Left ventricle myocardium inferior (tissue), 1 donor: ENCODE data around the gene RPS6KA5. TPM values are rescaled to one million over a fixed set of nuclear protein-coding genes. Genes with fewer than 3 reads are reported as not detected.
"Not testable (repeated sequence)": the region's sequence is repeated elsewhere in the genome, so short reads cannot be mapped to it uniquely, and the experiment has no call there.

Experiments used
- DNase-seq: peaks from one replicate; pipeline ENCODE4 v3.0.0-alpha.2; 2020
- H3K27ac ChIP-seq: fragments of 200-600 bp; replicated peaks from 2 replicates; pipeline ENCODE4 v1.8.0; 2021
- H3K27me3 ChIP-seq: fragments of 200-600 bp; 2 replicates; pipeline ENCODE4 v1.8.0; 2021; ENCODE audit warnings: low read depth
- H3K36me3 ChIP-seq: fragments of 200-600 bp; 2 replicates; pipeline ENCODE4 v1.8.0; 2021
- H3K4me1 ChIP-seq: fragments of 200-600 bp; 2 replicates; pipeline ENCODE4 v1.8.0; 2021
- H3K4me3 ChIP-seq: fragments of 200-600 bp; 2 replicates; pipeline ENCODE4 v1.8.0; 2021; ENCODE audit warnings: mild to moderate bottlenecking, moderate library complexity
- H3K9me3 ChIP-seq: fragments of 200-600 bp; replicated peaks from 2 replicates; pipeline ENCODE4 v1.8.0; 2021
- intact Hi-C: fragments of 100-400 bp; cut with micrococcal nuclease; formaldehyde crosslinking; loops from one replicate; pipeline ENCODE4 v1.11.0; 2022
- total RNA-seq: library from RNA; stranded (reverse); fragmentation: NEBNext Ultra II Directional; extraction: Animal tissue kit (Norgen Biotek cat#: 25700); gene quantifications from one replicate; pipeline ENCODE4 v1.2.1, GENCODE V29; 2021
- TF ChIP-seq, protein P1 (sequence below): fragments of 200-600 bp; IDR thresholded peaks from 2 replicates; pipeline ENCODE4 v1.8.0; 2021; ENCODE audit warnings: antibody characterized with exemption, mild to moderate bottlenecking, borderline replicate concordance
- donor health status: DM: no; HTN: yes; CAD: no; lungs with severe emphysema.

The RPS6KA5 gene
- total RNA-seq, 1 donor from 2014 or later, result 6.4 TPM

DNA sequence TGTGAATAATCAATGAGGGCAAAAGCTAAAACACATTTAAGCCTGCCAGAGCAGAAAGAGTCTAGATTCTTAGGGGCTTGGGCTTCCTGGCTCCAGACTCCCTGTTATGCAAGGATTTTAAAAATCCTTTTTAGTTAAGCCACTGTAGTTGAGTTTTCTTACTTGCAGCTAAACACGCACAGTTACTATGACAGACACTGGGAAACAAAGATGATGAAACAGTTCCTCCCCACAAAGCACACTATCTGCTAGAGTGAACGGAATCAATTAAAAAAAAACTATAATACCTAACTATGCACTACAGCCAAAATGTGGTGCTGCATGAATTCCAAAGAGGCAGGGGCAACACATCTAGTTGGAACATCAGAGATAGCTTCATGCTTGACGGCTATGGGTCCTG lies 28.2 kb downstream of the RPS6KA5 start:
- TF ChIP-seq, protein P1, sequence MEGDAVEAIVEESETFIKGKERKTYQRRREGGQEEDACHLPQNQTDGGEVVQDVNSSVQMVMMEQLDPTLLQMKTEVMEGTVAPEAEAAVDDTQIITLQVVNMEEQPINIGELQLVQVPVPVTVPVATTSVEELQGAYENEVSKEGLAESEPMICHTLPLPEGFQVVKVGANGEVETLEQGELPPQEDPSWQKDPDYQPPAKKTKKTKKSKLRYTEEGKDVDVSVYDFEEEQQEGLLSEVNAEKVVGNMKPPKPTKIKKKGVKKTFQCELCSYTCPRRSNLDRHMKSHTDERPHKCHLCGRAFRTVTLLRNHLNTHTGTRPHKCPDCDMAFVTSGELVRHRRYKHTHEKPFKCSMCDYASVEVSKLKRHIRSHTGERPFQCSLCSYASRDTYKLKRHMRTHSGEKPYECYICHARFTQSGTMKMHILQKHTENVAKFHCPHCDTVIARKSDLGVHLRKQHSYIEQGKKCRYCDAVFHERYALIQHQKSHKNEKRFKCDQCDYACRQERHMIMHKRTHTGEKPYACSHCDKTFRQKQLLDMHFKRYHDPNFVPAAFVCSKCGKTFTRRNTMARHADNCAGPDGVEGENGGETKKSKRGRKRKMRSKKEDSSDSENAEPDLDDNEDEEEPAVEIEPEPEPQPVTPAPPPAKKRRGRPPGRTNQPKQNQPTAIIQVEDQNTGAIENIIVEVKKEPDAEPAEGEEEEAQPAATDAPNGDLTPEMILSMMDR, result no peak
- Histone ChIP-seq H3K27me3 (no peaks in the 10 kb centered on the region), H3K9me3 (no peaks in the 10 kb centered on the region), H3K4me3 (no peak overlapping the region), H3K4me1 (peaks cover 7% of the 10 kb centered on the region), H3K36me3 (no peaks in the 10 kb centered on the region), H3K27ac (no peak overlapping the region)
- DNase-seq, result no peak
- intact Hi-C loops, result no loop called here

DNA sequence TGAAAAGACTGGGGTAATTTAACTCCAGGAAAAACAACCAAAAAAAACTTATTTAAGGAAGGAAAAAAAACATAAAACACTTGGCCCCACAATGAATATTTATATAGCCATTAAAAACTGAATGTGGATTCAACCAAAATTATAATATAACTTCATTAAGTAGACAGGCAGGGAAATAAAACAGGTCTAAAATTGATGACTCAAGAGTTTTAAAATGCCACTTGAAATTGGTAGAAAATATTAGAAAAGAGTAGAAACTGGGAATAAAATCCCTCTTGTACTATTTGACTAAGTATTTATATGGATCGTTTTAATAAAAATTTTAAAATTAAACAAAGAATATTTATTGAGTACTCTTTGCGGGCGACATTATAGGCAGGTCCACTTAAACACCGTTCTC lies 28.8 kb downstream of the RPS6KA5 start:
- Histone ChIP-seq H3K27ac (no peak overlapping the region), H3K9me3 (no peaks in the 10 kb centered on the region), H3K36me3 (no peaks in the 10 kb centered on the region), H3K4me3 (no peak overlapping the region), H3K4me1 (peaks cover 7% of the 10 kb centered on the region), H3K27me3 (no peaks in the 10 kb centered on the region)
- DNase-seq, result no peak
- intact Hi-C loops, result no loop called here
- TF ChIP-seq, protein P1, result no peak

DNA sequence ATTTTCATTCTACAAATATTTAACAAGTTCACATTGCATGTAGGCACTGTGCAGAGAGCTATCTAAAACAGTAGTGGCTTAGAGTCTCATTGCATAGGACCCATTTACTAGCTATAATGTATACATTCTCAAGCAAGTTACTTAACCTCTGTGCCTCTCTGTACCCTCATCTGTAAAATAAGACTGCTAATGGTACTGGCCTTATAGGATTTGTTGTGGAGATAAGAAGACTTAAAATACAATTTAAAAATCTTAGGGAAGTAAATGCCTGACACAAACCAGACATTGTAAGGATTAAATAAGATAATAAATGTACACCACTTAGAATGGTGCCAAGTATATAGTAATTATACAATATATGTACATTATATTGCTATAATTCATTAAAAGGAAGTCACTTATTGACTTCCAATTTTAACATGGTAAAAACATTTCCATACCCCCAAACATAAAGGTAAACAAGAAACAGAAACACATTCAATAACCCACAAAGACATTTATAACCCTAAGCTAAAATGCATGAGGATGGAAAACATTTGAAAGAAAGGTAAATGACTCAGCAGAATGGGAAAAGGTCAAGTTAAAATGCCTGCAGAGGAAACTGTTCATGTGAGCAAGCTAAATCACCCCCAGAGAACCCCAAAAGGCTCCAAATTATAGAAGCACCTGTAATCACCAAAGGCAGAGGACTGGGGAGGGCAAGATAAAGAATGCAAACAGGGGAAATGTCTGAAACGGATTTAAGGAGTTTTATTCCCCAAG lies 30.8 kb downstream of the RPS6KA5 start:
- peaks cover 7% of the 10 kb centered on the region for H3K4me1 ChIP-seq
- no peak overlapping the region for H3K27ac ChIP-seq
- H3K4me3 ChIP-seq, result no peak overlapping the region
- no peaks in the 10 kb centered on the region for H3K9me3 ChIP-seq
- H3K36me3 ChIP-seq, result no peaks in the 10 kb centered on the region
- TF ChIP-seq, protein P1, result no peak
- H3K27me3 ChIP-seq, result no peaks in the 10 kb centered on the region
- DNase-seq, result no peak
- intact Hi-C loops, result no loop called here

DNA sequence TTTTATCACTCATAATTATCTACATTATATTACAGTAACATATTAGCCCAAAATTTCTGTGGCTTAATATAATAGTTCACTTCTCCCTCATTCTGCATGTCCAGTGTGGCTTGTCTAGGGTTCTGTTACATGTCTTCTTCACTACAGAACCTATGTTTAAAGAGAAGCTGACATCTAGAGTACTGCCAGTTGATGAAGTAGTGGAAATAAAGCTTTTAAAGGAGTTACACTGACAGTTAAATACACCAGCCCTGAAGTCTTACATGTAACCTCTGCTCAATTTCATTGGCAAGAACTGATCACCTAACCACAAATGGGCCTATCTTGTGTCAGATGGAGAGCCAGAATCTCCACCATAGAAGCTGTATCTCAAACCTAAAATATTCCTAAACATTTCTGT lies 32.9 kb downstream of the RPS6KA5 start:
- Histone ChIP-seq H3K4me1 (peaks cover 7% of the 10 kb centered on the region), H3K36me3 (no peaks in the 10 kb centered on the region), H3K27me3 (no peaks in the 10 kb centered on the region), H3K27ac (no peak overlapping the region), H3K9me3 (no peaks in the 10 kb centered on the region), H3K4me3 (no peak overlapping the region)
- TF ChIP-seq, protein P1, result no peak
- intact Hi-C loops, result no loop called here
- DNase-seq, result no peak

DNA sequence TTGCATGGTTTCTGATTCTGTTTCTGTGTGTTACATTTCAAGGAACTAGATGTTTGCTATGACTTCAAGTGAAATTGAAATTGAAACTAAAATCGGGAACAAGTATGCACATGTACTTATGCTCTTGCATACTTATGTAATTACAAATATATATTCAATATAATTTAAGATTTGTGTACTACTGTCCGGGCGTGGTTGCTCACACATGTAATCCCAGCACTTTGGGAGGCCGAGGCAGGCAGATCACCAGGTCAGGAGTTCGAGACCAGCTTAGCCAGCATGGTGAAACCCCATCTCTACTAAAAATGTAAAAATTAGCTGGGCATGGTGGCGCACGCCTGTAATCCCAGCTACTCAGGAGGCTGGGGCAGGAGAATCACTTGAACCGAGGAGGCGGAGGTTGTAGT lies 37.8 kb downstream of the RPS6KA5 start:
- Histone ChIP-seq H3K27ac (peak overlapping the region; percentile 50), H3K4me3 (peak overlapping the region; percentile 54)
- DNase-seq, H3K36me3 ChIP-seq, H3K9me3 ChIP-seq, H3K27me3 ChIP-seq, H3K4me1 ChIP-seq, intact Hi-C loops: not testable (repeated sequence)

DNA sequence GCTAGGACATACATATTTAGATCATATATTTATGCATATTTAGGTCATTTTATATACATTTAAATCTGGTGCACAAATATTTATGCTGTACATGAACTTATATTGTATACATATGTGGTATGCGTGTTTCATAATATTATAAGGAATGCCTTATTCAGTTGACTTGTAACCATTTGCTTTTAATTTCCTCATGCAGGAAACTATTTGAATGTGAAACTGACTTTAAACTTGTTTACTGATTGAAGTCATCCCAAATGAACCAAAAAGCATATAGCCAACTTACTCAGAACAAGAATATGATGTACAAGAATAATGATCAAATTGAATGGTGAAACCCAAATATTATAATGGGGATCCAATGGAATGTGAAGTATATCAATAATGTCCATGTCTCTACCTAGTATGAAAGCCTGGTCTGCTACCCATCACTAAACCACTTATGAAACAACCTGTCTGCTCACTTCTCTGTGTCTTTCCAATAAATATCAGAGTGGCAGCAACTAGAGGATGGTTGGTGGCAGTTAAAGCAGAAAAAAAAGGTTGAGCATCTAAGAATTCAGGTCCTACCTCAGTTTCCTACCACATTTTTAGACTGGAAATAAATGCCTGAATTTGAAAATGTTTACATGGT lies 38.3 kb downstream of the RPS6KA5 start:
- Histone ChIP-seq H3K9me3 (no peaks in the 10 kb centered on the region), H3K4me3 (peak overlapping the region; percentile 54), H3K4me1 (peaks cover 5% of the 10 kb centered on the region), H3K27me3 (no peaks in the 10 kb centered on the region), H3K27ac (peak overlapping the region; percentile 50), H3K36me3 (no peaks in the 10 kb centered on the region)
- no peak for DNase-seq
- intact Hi-C loops, result no loop called here
- TF ChIP-seq, protein P1, result no peak
